GM12891 (cell line): ENCODE measurements around the gene CCAR1.
"Not testable (repeated sequence)": the region's sequence is repeated elsewhere in the genome, so short reads cannot be mapped to it uniquely, and the experiment has no call there.

Source experiments
- POLR2A ChIP-seq: IDR thresholded peaks from 2 replicates; pipeline ENCODE4 v1.6.1; 2011; ENCODE audit warnings: low read depth, low read length, control low read depth
- POLR2AphosphoS5 ChIP-seq: IDR thresholded peaks from 2 replicates; pipeline ENCODE4 v1.6.1; 2011; ENCODE audit warnings: low read depth, low read length, control low read depth
- POU2F2 ChIP-seq: IDR thresholded peaks from 2 replicates; pipeline ENCODE4 v1.6.1; 2011; ENCODE audit warnings: low read depth, mild to moderate bottlenecking, control low read depth, low read length, moderate library complexity
- SPI1 ChIP-seq: IDR thresholded peaks from 2 replicates; pipeline ENCODE4 v1.6.1; 2011; ENCODE audit warnings: low read depth, low read length, control low read depth
- TAF1 ChIP-seq: IDR thresholded peaks from 2 replicates; pipeline ENCODE4 v1.6.1; 2011; ENCODE audit warnings: low read depth, low read length, control low read depth

DNA sequence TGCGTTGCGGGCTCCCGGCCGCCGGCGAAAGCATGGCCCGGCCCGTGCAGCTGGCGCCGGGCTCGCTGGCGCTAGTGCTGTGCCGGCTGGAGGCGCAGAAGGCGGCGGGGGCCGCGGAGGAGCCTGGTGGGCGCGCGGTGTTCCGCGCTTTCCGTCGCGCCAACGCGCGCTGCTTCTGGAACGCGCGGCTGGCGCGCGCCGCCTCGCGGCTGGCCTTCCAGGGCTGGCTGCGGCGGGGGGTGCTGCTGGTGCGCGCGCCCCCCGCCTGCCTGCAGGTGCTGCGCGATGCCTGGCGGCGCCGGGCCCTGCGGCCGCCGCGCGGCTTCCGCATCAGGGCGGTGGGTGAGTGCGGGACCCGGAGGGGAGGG lies 106.5 kb downstream of the CCAR1 start:
- not testable (repeated sequence) for TF ChIP-seq POLR2A, POLR2AphosphoS5, TAF1, POU2F2, SPI1
